Ovary (tissue), 10 donors: ENCODE data around the gene LGR6. TPM values are rescaled to one million over a fixed set of nuclear protein-coding genes. Genes with fewer than 3 reads are reported as not detected.
"Not testable (repeated sequence)": the region's sequence is repeated elsewhere in the genome, so short reads cannot be mapped to it uniquely, and the experiment has no call there.

Experiments used
- DNase-seq, 5 donors: peaks; one replicate each; pipeline ENCODE4 v3.0.0-alpha.2; 2019 to 2020
- H3K27ac ChIP-seq, 2 donors: fragments of 200-600 bp; one replicate each; pipeline versions ENCODE4 v1.5.1 to v1.8.0; 2019 to 2022
- H3K27me3 ChIP-seq: fragments of 200-600 bp; one replicate; pipeline ENCODE4 v1.8.0; 2022
- H3K36me3 ChIP-seq: fragments of 200-600 bp; sonication (generic); one replicate; pipeline ENCODE4 v1.5.1; 2019
- H3K4me1 ChIP-seq: one replicate; pipeline ENCODE4 v1.8.1; 2013; ENCODE audit warnings: mild to moderate bottlenecking, moderate library complexity; ENCODE audit not compliant: insufficient read depth
- H3K4me3 ChIP-seq: fragments of 200-600 bp; sonication (generic); one replicate; pipeline ENCODE4 v1.5.1; 2017
- H3K9me3 ChIP-seq, 2 donors: fragments of 200-600 bp in 1 of 2; sonication (generic) in 1 of 2; one replicate each; pipeline versions ENCODE4 v1.5.1 to v1.8.1; 2013 to 2019; ENCODE audit warnings: mild to moderate bottlenecking in 1 of 2, moderate library complexity in 1 of 2
- CTCF ChIP-seq, 3 donors: fragments of 450-650 bp in 2 of 3; fragments of 200-600 bp in 1 of 3; IDR thresholded peaks; one replicate each; pipeline versions ENCODE4 v1.5.1 to v1.8.0; 2016 to 2022; ENCODE audit warnings: antibody characterized with exemption in 3 of 3, mild to moderate bottlenecking in 1 of 3
- EP300 ChIP-seq: sonication (generic); formaldehyde crosslinking; IDR thresholded peaks from one replicate; pipeline ENCODE4 v1.6.1; 2017; ENCODE audit warnings: antibody characterized with exemption
- POLR2A ChIP-seq: fragments of 450-650 bp; IDR thresholded peaks from one replicate; pipeline ENCODE4 v1.6.1; 2017; ENCODE audit warnings: antibody characterized with exemption, mild to moderate bottlenecking, moderate library complexity
- WGBS, 3 donors: extraction: QIAGEN DNeasy Blood & Tissue Kit in 1 of 3; methylation state at CpG; one replicate each; pipeline versions ENCODE4 v1.1.5 to v1.1.7; 2013 to 2017; 5-methylcytosine and 5-hydroxymethylcytosine counted together
- intact Hi-C, 4 donors: fragments of 100-400 bp; cut with DNase I; formaldehyde crosslinking; loops; one replicate each; pipeline versions ENCODE4 v1.11.0 to v1.15.1; 2022 to 2023
- long read RNA-seq, 3 donors: library from polyadenylated mRNA in 2 of 3; unstranded in 2 of 3; transcript quantifications; one replicate each; pipeline ENCODE4 v2.0.0 and lab custom pipeline, GENCODE V29; 2021 to 2026
- polyA plus RNA-seq, 2 donors: library from polyadenylated mRNA; stranded (reverse); fragments of 200-250 nt in 1 of 2; fragments of 350-450 nt in 1 of 2; fragmentation: Illumina TruSeq in 1 of 2; extraction: RNeasy Lipid Tissue Mini Kit (QIAGEN cat#74804) in 1 of 2; gene quantifications; one replicate each; pipeline ENCODE4 v1.2.3, GENCODE V29; 2013 to 2014
- total RNA-seq, 7 donors: library from RNA; depleted of rRNA in 2 of 7; stranded (reverse); fragments of >200 nt in 2 of 7; fragmentation: NEBNext Ultra II Directional in 3 of 7; extraction: Animal tissue kit (Norgen Biotek cat#: 25700) in 3 of 7; gene quantifications; one replicate each; pipeline versions ENCODE4 v1.1.0 to v1.2.4, GENCODE V29; 2016 to 2023
- donor health status: DM: no; HTN: no; CAD: no; lungs with moderate emphysema.
- donor health status: DM: no; HTN: no; CAD: no.
- donor health status: Bipolar disorder and iron deficiency.
- donor health status: DM: yes; HTN: yes; CAD: no.
- donor health status: DM: no; HTN: no; CAD: no.
- donor health status: DM: yes; HTN: yes; CAD: no.

Gene LGR6, protein sequence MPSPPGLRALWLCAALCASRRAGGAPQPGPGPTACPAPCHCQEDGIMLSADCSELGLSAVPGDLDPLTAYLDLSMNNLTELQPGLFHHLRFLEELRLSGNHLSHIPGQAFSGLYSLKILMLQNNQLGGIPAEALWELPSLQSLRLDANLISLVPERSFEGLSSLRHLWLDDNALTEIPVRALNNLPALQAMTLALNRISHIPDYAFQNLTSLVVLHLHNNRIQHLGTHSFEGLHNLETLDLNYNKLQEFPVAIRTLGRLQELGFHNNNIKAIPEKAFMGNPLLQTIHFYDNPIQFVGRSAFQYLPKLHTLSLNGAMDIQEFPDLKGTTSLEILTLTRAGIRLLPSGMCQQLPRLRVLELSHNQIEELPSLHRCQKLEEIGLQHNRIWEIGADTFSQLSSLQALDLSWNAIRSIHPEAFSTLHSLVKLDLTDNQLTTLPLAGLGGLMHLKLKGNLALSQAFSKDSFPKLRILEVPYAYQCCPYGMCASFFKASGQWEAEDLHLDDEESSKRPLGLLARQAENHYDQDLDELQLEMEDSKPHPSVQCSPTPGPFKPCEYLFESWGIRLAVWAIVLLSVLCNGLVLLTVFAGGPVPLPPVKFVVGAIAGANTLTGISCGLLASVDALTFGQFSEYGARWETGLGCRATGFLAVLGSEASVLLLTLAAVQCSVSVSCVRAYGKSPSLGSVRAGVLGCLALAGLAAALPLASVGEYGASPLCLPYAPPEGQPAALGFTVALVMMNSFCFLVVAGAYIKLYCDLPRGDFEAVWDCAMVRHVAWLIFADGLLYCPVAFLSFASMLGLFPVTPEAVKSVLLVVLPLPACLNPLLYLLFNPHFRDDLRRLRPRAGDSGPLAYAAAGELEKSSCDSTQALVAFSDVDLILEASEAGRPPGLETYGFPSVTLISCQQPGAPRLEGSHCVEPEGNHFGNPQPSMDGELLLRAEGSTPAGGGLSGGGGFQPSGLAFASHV
- 10 to 100 TPM in 1 of 7 donors, 1 to 10 TPM in 3, under 1 TPM in 3; 0.24 to 12.4 (median 1.4) TPM for total RNA-seq
- polyA plus RNA-seq = 1 to 10 TPM; 1.1 to 1.9 TPM
- long read RNA-seq, donor 1, partial matches to known transcripts = 0 of 2 reads
- long read RNA-seq, donor 1, other reads (novel, unspliced or antisense) = 2 of 2 reads
- long read RNA-seq, donor 2 = 0 reads
- long read RNA-seq, donor 3, partial matches to known transcripts = 5 of 30 reads
- long read RNA-seq, donor 3, other reads (novel, unspliced or antisense) = 21 of 30 reads

DNA sequence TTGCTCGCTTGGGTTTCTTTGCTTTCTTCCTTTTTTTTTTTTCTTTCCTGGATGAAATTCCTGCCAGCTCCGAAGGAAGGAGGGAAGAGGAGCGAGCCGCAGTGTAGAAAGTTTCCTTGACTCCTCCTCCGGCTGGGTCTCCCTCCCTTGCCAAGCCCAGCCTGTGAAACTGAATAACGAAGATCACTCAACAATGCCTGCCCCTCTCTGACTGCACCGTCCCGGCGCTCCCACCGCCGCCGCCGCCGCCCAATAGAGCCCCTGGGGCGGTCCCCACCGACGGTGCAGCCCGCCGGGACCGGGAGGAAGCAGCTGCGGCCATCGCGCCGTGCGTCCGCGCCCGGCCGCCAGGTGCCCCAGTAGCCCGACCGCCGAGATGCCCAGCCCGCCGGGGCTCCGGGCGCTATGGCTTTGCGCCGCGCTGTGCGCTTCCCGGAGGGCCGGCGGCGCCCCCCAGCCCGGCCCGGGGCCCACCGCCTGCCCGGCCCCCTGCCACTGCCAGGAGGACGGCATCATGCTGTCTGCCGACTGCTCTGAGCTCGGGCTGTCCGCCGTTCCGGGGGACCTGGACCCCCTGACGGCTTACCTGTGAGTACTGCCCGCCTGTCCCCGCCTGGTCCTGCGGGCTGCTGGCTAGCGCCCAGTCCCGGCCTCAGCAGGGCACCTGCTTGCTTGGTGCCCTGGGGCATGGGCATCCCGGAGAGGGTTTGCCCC is at the start of gene LGR6:
Gene LGR6 (plus strand): TSS at position 186 of the 714 bp plus-strand sequence. CDS start 191 bp downstream, at position 377.
- DNase-seq = no peak
- 2 to 3% (median 3%) methylated on average over 53 to 61 of the region's 61 CpGs for WGBS, 3 donors
- H3K27ac ChIP-seq = no peak within 1 kb of the TSS
- no peak for TF ChIP-seq CTCF (IDR thresholded peaks at IDR 0.05)
- TF ChIP-seq POLR2A = no peak
- no peak for TF ChIP-seq EP300
- H3K9me3 ChIP-seq = no peaks in the 10 kb centered on the region
- no peaks in the 10 kb centered on the region for H3K36me3 ChIP-seq
- intact Hi-C loops = loop anchor here in 1 of 4 donors (2.0 kb wide), 1 partner anchor 119 kb away; no protein-coding TSS in a partner anchor
- H3K4me1 ChIP-seq = peaks cover 3% of the 10 kb centered on the region
- H3K4me3 ChIP-seq = no peak within 1 kb of the TSS
- no peaks in the 10 kb centered on the region for H3K27me3 ChIP-seq

GRCh38 chr1:202144402-202145067 is 49.1 kb upstream of the LGR6 start, which contains the start of gene ARL8A:
Gene ARL8A (minus strand): TSS chr1:202144737. CDS start chr1:202144572, 165 bp downstream.
- H3K27ac ChIP-seq = peak within 1 kb of the TSS; percentile 87 to 92
- peak within 1 kb of the TSS; percentile 71 for H3K4me3 ChIP-seq
- H3K9me3 ChIP-seq = no peaks in the 10 kb centered on the region
- 0 to 1% (median 0%) methylated on average over 45 to 82 of the region's 82 CpGs for WGBS, 3 donors
- peak; percentile 72 to 84 (median 78) for DNase-seq
- TF ChIP-seq CTCF (IDR thresholded peaks at IDR 0.05) (no peak), POLR2A (peak; percentile 70), EP300 (no peak)
- intact Hi-C loops = no loop called here
- H3K4me1 ChIP-seq = peaks cover 6% of the 10 kb centered on the region
- no peaks in the 10 kb centered on the region for H3K27me3 ChIP-seq
- no peaks in the 10 kb centered on the region for H3K36me3 ChIP-seq

GRCh38 chr1:202145068-202145743 is 48.4 kb upstream of the LGR6 start:
- Histone ChIP-seq H3K36me3 (no peaks in the 10 kb centered on the region), H3K4me1 (peaks cover 6% of the 10 kb centered on the region), H3K27ac (peak overlapping the region; percentile 87 to 92), H3K4me3 (peak overlapping the region; percentile 71), H3K27me3 (no peaks in the 10 kb centered on the region), H3K9me3 (no peaks in the 10 kb centered on the region)
- intact Hi-C loops = no loop called here
- no peak for DNase-seq
- no peak for TF ChIP-seq POLR2A
- no peak for TF ChIP-seq CTCF (IDR thresholded peaks at IDR 0.05)
- no peak for TF ChIP-seq EP300
- WGBS, 3 donors = 3 to 6% (median 5%) methylated on average over 13 of the region's 13 CpGs

DNA sequence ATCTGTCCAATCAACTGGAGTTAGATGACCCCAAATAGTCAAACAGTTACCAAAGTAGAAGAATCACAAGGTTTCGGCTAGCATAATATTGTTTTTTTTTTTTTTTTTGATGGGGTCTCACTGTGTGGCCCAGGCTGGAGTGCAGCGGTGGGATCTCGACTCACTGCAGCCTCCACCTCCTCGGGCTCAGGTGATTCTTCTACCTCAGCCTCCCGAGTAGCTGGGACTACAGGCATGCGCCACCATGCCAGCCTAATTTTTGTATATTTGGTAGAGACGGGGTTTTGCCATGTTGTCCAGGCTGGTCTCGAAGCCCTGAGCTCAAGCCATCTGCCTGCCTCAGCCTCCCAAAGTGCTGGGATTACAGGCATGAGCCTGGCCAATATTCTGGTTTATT is 47.9 kb upstream of the LGR6 start:
- H3K27ac ChIP-seq, intact Hi-C loops: not testable (repeated sequence)
- 89 to 95% (median 95%) methylated on average over 8 of the region's 8 CpGs for WGBS, 3 donors

More for the DNA sequence above, 47.9 kb upstream of the LGR6 start:
- H3K9me3 ChIP-seq, H3K36me3 ChIP-seq, H3K4me3 ChIP-seq, DNase-seq, H3K4me1 ChIP-seq, H3K27me3 ChIP-seq: not testable (repeated sequence)
